Measurements from ENCODE around the gene FHIT. TPM values are rescaled to one million over a fixed set of nuclear protein-coding genes. Genes with fewer than 3 reads are reported as not detected.

Gene FHIT
- total RNA-seq, 4 donors from 2014 or later = 8.8 to 35.6 (median 12.6) TPM

- Histone ChIP-seq H3K9me3 (no peaks in the 10 kb centered on the region), H3K4me1 (peaks cover 9% of the 10 kb centered on the region), H3K4me3 (no peak overlapping the region), H3K27me3 (no peaks in the 10 kb centered on the region), H3K36me3 (no peaks in the 10 kb centered on the region), H3K27ac (no peak overlapping the region)
- 22% methylated on average over 2 of the region's 2 CpGs for WGBS
- DNase-seq (ENCODE audit: low spot score in 2 of 2) = no peak
- TF ChIP-seq EP300 (IDR thresholded peaks at IDR 0.05) (no peak), CTCF (IDR thresholded peaks at IDR 0.05) (no peak), POLR2A (IDR thresholded peaks at IDR 0.05) (no peak), POLR2AphosphoS5 (IDR thresholded peaks at IDR 0.05) (no peak)
Observed at GRCh38 chr3:59879031-59879581, 1372.1 kb downstream of the FHIT start.

- H3K4me1 ChIP-seq = peaks cover 9% of the 10 kb centered on the region
- TF ChIP-seq POLR2A (IDR thresholded peaks at IDR 0.05) (no peak), POLR2AphosphoS5 (IDR thresholded peaks at IDR 0.05) (no peak), EP300 (IDR thresholded peaks at IDR 0.05) (no peak), CTCF (IDR thresholded peaks at IDR 0.05) (no peak)
- no peak overlapping the region for H3K4me3 ChIP-seq
- WGBS = 57% methylated on average over 2 of the region's 2 CpGs
- H3K27ac ChIP-seq = no peak overlapping the region
- DNase-seq (ENCODE audit: low spot score in 2 of 2) = no peak
- H3K27me3 ChIP-seq = no peaks in the 10 kb centered on the region
- no peaks in the 10 kb centered on the region for H3K9me3 ChIP-seq
- H3K36me3 ChIP-seq = no peaks in the 10 kb centered on the region
Observed at GRCh38 chr3:59878038-59878427, 1373.2 kb downstream of the FHIT start.

- no peaks in the 10 kb centered on the region for H3K36me3 ChIP-seq
- H3K4me3 ChIP-seq = no peak overlapping the region
- no peak overlapping the region for H3K27ac ChIP-seq
- 71% methylated on average over 2 of the region's 2 CpGs for WGBS
- no peaks in the 10 kb centered on the region for H3K27me3 ChIP-seq
- no peak for TF ChIP-seq EP300 (IDR thresholded peaks at IDR 0.05)
- no peak for TF ChIP-seq POLR2A (IDR thresholded peaks at IDR 0.05)
- no peak for TF ChIP-seq POLR2AphosphoS5 (IDR thresholded peaks at IDR 0.05)
- TF ChIP-seq CTCF (IDR thresholded peaks at IDR 0.05) = no peak
- no peaks in the 10 kb centered on the region for H3K9me3 ChIP-seq
- H3K4me1 ChIP-seq = peaks cover 9% of the 10 kb centered on the region
- no peak for DNase-seq (ENCODE audit: low spot score in 2 of 2)
Observed at GRCh38 chr3:59877263-59878037, 1373.8 kb downstream of the FHIT start.

GRCh38 chr3:59876533-59877062, 1374.7 kb downstream of the FHIT start:
- 93% methylated on average over 2 of the region's 2 CpGs for WGBS
- Histone ChIP-seq H3K4me3 (no peak overlapping the region), H3K9me3 (no peaks in the 10 kb centered on the region), H3K27me3 (no peaks in the 10 kb centered on the region), H3K36me3 (no peaks in the 10 kb centered on the region), H3K27ac (no peak overlapping the region), H3K4me1 (peaks cover 9% of the 10 kb centered on the region)
- TF ChIP-seq POLR2A (IDR thresholded peaks at IDR 0.05) (no peak), POLR2AphosphoS5 (IDR thresholded peaks at IDR 0.05) (no peak), CTCF (IDR thresholded peaks at IDR 0.05) (no peak), EP300 (IDR thresholded peaks at IDR 0.05) (no peak)
- DNase-seq (ENCODE audit: low spot score in 2 of 2) = no peak

- Histone ChIP-seq H3K4me3 (no peak overlapping the region), H3K4me1 (peaks cover 7% of the 10 kb centered on the region), H3K9me3 (no peaks in the 10 kb centered on the region), H3K27ac (no peak overlapping the region), H3K36me3 (no peaks in the 10 kb centered on the region), H3K27me3 (no peaks in the 10 kb centered on the region)
- 57% methylated on average over 8 of the region's 8 CpGs for WGBS
- no peak for DNase-seq (ENCODE audit: low spot score in 2 of 2)
- TF ChIP-seq EP300 (IDR thresholded peaks at IDR 0.05) (no peak), CTCF (IDR thresholded peaks at IDR 0.05) (no peak), POLR2A (IDR thresholded peaks at IDR 0.05) (no peak), POLR2AphosphoS5 (IDR thresholded peaks at IDR 0.05) (no peak)
Observed at GRCh38 chr3:59873576-59874230, 1377.5 kb downstream of the FHIT start.

All from suprapubic skin (tissue), 4 donors.